Activated CD4-positive, alpha-beta memory T cell treated with anti-CD3 and anti-CD28 coated beads, Interleukin-2, amount 10 ng/mL, durations not matched to agents 7 days and 5 days (primary cell): ENCODE data around the gene CROCC2. TPM values are rescaled to one million over a fixed set of nuclear protein-coding genes. Genes with fewer than 3 reads are reported as not detected.
A peak's percentile ranks its signal among the peaks of the same experiment; 100 is the strongest.

Source experiments
- CTCF ChIA-PET: fragments of 350-600 bp; sonication (Branson Sonifier 250); formaldehyde crosslinking; loops from one replicate; lab custom pipeline; 2021; ENCODE audit warnings: antibody characterized with exemption, inconsistent platforms; lab: Charles Lee
- POLR2A ChIA-PET: fragments of 350-600 bp; sonication (Branson Sonifier 250); formaldehyde crosslinking; loops from one replicate; lab custom pipeline; 2021; ENCODE audit warnings: antibody characterized with exemption; lab: Charles Lee
- DNase-seq: peaks from one replicate; pipeline ENCODE4 v3.0.0-alpha.2; 2020
- H3K27ac Mint-ChIP-seq: one replicate; pipeline ENCODE4 v1.8.0; 2021; ENCODE audit warnings: mild to moderate bottlenecking, mixed read lengths
- H3K27me3 Mint-ChIP-seq: one replicate; pipeline ENCODE4 v1.8.0; 2021; ENCODE audit warnings: mixed read lengths
- H3K36me3 Mint-ChIP-seq: one replicate; pipeline ENCODE4 v1.8.0; 2021; ENCODE audit warnings: low read depth, mixed read lengths
- H3K4me1 Mint-ChIP-seq: one replicate; pipeline ENCODE4 v1.8.0; 2021; ENCODE audit warnings: mixed read lengths
- H3K4me3 Mint-ChIP-seq: one replicate; pipeline ENCODE4 v1.8.0; 2021; ENCODE audit warnings: mild to moderate bottlenecking, mixed read lengths
- H3K9me3 Mint-ChIP-seq: one replicate; pipeline ENCODE4 v1.8.0; 2021; ENCODE audit warnings: mixed read lengths
- total RNA-seq, 2 experiments: library from RNA; stranded (reverse); gene quantifications; one replicate each; pipeline ENCODE4 v1.2.3, GENCODE V29; 2021

CROCC2 gene
- total RNA-seq, 2 experiments from 2014 or later: not detected

DNA sequence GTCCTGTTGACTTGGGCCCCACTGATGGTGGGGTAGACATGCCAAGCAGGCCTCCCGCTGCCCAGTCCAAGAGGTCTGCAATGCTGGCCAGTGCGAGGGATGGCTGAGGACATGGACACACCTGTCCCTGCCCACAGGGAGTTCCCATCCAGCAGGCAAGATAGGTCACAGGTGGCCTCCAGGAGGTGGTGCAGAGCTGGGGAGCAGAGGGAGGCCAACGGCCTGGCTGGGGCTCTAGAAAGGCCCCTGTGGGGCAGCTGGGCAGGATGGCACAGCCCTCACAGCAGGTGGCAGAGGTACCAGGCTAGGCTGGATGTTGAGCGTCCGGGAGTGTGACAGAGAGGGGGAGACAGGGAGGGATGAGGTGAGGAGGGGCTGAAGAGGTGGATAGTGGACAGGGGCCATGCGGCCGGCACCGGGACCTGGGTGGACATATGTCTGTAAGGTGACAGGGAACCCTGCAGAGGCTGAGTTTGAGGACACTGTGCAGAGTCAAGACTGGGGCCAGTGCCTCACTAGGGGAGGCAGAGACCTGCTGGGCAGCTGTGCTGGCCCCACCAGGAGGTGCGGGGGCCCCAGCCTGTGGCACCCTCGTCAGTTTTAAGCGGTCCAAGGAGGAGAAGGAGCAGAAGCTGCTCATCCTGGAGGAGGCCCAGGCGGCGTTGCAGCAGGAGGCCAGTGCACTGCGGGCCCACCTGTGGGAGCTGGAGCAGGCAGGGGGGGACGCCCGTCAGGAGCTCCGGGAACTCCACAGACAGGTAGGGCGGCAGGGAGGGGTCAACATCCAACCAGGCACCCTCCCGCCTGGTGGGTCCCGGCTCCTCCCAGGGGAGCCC, 58.0 kb downstream of the CROCC2 start:
- H3K27me3 Mint-ChIP-seq: no peaks in the 10 kb centered on the region
- peak; percentile 13 for DNase-seq

DNA sequence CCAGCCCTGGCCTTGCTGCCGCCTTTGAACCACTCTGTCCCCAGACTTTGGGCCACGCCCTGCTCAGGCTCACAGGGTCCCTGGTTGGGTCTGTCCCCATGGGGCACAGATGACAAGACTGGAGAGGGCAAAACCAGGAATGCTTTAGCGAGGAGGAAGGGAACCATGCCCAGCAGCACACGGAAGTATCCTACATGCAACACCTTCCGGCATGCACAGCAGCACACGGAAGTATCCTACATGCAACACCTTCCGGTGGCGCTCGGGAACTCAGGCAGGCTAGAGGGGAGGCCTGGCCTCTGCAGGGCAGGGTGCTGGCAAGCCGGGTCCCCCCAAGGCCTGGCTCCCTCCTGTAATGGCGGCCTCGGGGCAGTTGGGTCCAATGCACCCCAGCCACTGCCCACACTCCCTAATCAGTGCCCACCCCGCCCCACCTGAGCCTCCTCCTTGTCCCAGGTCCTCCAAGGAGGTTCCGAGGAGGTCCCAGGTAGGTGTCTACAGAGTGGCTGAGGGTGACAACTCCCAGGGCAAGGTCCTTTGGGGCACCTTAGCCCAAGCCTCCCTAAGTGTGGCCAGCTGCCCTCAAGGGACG, 58.7 kb downstream of the CROCC2 start:
- ChIA-PET CTCF (no interaction called here), POLR2A (no interaction called here)
- Mint-ChIP-seq H3K9me3 (no peaks in the 10 kb centered on the region), H3K27me3 (no peaks in the 10 kb centered on the region), H3K36me3 (no peaks in the 10 kb centered on the region), H3K27ac (no peak overlapping the region), H3K4me1 (no peaks in the 10 kb centered on the region), H3K4me3 (no peak overlapping the region)
- DNase-seq: no peak

More for the DNA sequence above, 58.0 kb downstream of the CROCC2 start:
- Mint-ChIP-seq H3K36me3 (no peaks in the 10 kb centered on the region), H3K27ac (no peak overlapping the region), H3K4me1 (no peaks in the 10 kb centered on the region), H3K4me3 (no peak overlapping the region), H3K9me3 (no peaks in the 10 kb centered on the region)
- ChIA-PET POLR2A (no interaction called here), CTCF (no interaction called here)

DNA sequence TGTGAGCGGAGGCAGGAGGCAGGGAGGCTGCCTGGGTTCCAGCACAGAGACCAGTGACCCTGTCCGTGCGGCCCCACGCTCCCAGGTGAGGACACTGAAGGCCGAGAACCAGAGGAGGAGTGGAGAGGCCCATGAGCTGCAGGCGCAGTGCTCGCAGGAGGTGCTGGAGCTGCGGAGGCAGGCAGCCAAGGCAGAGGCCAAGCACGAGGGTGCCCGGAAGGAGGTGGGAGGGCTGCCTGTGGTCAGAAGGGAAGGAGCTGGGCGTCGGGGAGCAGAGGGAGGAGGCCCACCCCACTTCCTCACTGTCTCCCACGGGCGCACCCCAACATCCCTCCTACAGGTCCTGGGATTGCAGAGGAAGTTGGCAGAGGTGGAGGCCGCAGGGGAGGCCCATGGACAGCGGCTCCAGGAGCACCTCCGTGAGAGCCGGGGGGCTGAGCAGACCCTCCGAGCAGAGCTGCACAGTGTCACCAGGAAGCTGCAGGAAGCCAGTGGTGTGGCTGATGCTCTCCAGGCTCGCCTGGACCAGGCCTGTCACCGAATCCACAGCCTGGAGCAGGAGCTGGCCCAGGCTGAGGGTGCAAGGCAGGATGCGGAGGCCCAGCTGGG, 59.3 kb downstream of the CROCC2 start:
- no peak overlapping the region for H3K27ac Mint-ChIP-seq
- no peaks in the 10 kb centered on the region for H3K36me3 Mint-ChIP-seq
- no peaks in the 10 kb centered on the region for H3K27me3 Mint-ChIP-seq
- ChIA-PET POLR2A (no interaction called here), CTCF (no interaction called here)
- no peaks in the 10 kb centered on the region for H3K9me3 Mint-ChIP-seq
- H3K4me1 Mint-ChIP-seq: peaks cover 3% of the 10 kb centered on the region
- H3K4me3 Mint-ChIP-seq: no peak overlapping the region
- DNase-seq: no peak

DNA sequence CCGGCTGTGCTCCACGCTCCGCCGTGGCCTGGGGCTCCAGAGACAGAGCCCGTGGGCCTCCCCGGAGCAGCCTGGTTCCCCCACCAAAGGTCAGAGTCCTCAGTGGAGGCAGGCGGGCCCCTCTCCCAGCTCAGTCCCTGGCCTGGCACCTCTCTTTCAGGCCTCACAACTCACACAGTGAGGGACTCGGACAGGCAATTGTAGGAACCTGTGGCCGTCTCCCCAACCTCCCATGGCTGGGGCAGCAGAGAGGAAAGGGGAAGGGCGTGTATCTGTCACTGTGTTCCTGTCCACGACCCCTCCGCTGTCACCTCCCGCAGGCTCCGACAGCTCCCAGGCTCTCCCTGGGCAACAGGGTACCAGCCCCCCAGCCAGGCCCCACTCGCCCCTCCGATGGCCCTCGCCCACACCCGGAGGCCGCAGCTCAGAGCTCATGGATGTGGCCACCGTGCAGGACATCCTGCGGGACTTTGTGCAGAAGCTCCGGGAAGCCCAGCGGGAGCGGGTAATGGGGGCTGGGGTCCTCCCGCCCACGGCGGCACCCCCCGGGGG, 59.8 kb downstream of the CROCC2 start:
- Mint-ChIP-seq H3K4me3 (no peak overlapping the region), H3K27me3 (no peaks in the 10 kb centered on the region), H3K4me1 (peaks cover 3% of the 10 kb centered on the region), H3K9me3 (no peaks in the 10 kb centered on the region), H3K27ac (no peak overlapping the region), H3K36me3 (no peaks in the 10 kb centered on the region)
- DNase-seq: no peak
- POLR2A ChIA-PET: no interaction called here
- CTCF ChIA-PET: no interaction called here

DNA sequence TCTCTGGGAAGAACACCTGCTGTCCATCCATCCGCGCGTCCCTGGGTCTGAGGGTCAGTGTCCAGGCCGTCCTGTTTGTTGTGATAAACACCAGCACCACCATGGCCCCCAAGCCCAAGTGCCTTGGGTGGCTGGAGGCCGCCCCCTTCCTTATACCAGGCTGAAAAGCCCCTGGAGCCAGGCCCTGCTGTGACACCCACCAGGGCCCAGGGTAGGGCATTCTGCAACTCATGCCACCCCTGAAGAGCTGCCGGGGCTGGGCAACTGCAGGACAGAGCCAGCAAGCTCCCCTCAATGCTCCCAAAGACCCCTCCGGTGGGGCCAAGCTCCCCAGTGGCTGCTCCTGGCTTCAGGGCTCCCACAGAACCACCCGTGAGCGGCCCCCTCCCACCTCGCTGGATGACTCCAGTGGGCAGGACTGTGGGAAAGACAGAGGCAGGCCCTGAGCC, 60.3 kb downstream of the CROCC2 start:
- no peak for DNase-seq
- POLR2A ChIA-PET: no interaction called here
- Mint-ChIP-seq H3K4me3 (no peak overlapping the region), H3K36me3 (no peaks in the 10 kb centered on the region), H3K4me1 (peaks cover 3% of the 10 kb centered on the region), H3K27me3 (peaks cover 3% of the 10 kb centered on the region), H3K27ac (no peak overlapping the region), H3K9me3 (no peaks in the 10 kb centered on the region)
- CTCF ChIA-PET: no interaction called here

DNA sequence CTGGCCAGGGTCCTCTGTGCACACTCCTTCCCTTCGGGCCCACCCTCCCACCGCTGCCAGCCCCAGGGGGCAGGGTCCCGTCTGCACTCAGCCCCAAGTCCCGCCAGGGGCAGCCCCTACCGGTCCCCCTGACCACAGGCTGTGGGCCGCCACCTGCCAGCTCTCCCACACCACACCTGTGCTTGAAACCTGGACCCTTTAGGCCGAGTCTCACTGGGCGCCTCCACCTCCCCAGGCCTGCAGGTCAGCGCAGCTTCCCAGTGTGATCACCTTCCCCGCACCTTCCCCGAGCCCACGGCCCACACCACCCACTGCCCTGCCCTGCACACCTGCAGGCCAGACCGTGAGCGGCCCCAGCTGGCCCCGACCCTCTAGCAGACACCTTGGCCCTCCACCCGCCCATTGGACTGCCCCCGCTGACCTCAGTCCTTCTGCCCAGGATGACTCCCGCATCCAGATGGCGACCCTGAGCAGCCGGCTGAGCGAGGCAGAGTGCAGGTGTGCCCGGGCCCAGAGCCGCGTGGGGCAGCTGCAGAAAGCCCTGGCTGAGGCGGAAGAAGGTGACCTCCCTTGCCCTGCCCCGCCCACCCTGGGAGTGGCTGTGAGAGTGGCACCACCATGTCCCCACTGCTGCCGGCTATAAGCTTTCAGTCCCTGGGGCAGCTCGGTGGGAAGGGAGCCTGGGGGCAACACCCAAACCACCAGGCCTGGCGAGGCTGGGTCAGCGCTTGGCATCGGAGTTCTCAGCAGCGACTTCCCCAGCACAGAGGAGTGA, 61.0 kb downstream of the CROCC2 start:
- Mint-ChIP-seq H3K4me1 (peaks cover 3% of the 10 kb centered on the region), H3K4me3 (no peak overlapping the region), H3K27me3 (peaks cover 8% of the 10 kb centered on the region), H3K9me3 (no peaks in the 10 kb centered on the region), H3K36me3 (no peaks in the 10 kb centered on the region), H3K27ac (no peak overlapping the region)
- DNase-seq: no peak
- ChIA-PET POLR2A (no interaction called here), CTCF (no interaction called here)

DNA sequence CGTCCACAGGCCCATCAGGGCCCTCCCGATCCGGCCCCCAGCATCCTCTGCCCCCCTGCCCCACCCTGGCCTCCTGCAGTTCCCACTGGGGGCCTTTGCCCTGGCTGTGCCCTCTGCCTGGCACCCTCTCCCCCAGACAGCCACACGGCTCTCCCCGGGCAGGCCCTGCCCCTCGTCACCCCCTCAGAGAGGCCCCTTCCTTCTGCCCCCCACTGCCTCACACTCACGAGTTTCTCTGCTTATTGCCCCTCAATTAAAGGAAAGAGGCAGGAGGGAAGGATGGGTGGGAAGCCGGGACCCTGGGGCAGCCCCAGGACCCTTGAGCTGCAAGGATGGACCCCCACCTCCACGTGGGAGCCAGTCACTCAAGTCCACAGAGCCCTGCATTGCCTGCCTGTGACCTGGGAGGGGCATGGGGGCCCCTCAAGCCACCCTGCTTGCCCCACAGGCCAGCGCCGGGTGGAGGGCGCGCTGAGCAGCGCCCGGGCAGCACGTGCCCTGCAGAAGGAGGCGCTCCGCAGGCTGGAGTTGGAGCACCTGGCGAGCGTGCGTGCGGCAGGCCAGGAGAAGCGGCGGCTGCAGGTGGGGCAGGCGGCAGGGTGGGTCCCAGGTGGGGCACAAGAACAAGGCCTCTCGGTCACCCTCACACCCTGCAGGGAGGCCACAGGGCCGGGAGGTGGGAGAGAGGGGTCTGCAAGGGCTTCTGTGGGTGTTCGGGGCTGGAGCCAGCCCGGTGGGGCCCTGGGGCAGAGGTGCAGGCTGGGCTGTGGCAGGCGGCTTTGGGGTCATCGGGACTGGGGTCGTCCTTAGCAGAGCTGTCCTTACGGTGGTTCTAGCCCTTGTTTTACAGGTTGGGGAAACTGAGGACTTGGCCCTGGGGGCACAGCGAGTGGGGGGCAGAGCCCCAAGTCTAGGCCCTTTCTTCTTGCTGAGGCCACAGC, 61.8 kb downstream of the CROCC2 start:
- H3K27ac Mint-ChIP-seq: no peak overlapping the region
- peaks cover 8% of the 10 kb centered on the region for H3K27me3 Mint-ChIP-seq
- ChIA-PET POLR2A (no interaction called here), CTCF (no interaction called here)
- no peaks in the 10 kb centered on the region for H3K9me3 Mint-ChIP-seq
- H3K36me3 Mint-ChIP-seq: no peaks in the 10 kb centered on the region
- H3K4me3 Mint-ChIP-seq: no peak overlapping the region
- no peak for DNase-seq
- peaks cover 3% of the 10 kb centered on the region for H3K4me1 Mint-ChIP-seq

DNA sequence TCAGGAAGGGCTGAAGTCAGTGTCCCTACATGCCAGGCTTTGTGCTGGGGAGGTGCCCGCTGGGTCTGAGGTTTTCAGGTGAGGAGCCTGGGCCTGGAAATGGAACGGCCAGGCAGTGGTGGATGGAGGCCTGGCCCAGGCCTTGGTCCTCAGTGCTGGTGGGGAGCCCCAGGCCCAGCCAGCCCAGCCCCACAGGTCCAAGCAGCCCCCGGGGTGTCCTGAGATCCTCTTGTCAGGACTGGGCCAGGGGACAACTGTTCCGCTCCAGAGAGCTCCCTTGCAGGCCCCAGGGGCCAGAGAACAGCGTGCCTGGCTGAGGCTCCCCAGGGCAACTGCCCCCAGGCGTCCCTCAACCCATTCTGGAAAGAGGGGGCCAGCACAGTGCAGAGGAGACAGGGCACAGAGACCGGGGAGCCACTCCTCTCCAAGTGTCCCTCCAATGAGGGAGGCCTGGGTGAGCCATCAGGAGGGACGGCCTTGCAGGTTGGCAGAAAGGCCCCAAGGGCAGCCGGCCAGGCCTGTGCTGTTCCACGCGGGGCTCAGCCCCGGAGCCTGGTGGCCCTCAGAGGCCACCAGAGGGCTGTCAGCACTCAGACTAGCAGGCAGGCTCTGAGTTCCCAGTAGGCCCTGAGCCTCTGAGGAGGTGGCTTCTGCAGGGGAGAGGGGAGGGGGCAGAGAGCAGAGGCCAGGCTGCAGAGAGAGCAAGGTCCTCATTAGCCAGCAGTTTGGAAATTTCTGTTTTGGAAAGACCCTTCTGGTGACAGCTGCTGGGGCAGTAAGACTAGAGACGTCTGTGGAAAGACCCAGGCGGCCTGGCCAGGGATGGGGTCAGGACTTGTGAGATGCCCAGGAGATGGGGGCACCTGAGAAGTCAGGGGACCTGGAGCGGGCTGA, 62.8 kb downstream of the CROCC2 start:
- no peaks in the 10 kb centered on the region for H3K36me3 Mint-ChIP-seq
- H3K9me3 Mint-ChIP-seq: no peaks in the 10 kb centered on the region
- ChIA-PET CTCF (no interaction called here), POLR2A (no interaction called here)
- no peak overlapping the region for H3K4me3 Mint-ChIP-seq
- no peak overlapping the region for H3K27ac Mint-ChIP-seq
- DNase-seq: no peak
- H3K4me1 Mint-ChIP-seq: peaks cover 6% of the 10 kb centered on the region
- H3K27me3 Mint-ChIP-seq: peaks cover 14% of the 10 kb centered on the region

DNA sequence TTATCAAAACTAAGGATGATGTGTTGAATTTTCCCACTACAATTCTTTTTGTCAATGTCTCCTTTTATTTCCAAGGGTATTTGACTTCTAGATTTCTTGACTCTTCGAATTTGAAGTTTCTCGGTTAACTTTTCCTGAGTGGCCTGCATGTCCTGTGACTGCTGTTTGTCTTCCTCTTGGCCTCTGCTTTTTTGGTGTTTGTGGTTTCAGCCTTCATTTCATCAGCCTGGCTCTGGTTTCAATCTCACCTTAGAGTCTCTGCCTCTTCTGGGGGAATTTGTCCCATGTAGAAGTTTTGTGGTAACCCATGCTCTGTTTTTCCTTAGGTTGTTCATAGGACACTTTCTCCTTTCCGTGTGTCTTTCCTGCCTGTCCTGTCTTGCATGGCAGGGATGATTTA, 64.0 kb downstream of the CROCC2 start:
- no peaks in the 10 kb centered on the region for H3K36me3 Mint-ChIP-seq
- no peak overlapping the region for H3K4me3 Mint-ChIP-seq
- POLR2A ChIA-PET: no interaction called here
- peaks cover 15% of the 10 kb centered on the region for H3K4me1 Mint-ChIP-seq
- no peak for DNase-seq
- no peak overlapping the region for H3K27ac Mint-ChIP-seq
- CTCF ChIA-PET: no interaction called here
- no peaks in the 10 kb centered on the region for H3K9me3 Mint-ChIP-seq
- H3K27me3 Mint-ChIP-seq: peaks cover 18% of the 10 kb centered on the region

DNA sequence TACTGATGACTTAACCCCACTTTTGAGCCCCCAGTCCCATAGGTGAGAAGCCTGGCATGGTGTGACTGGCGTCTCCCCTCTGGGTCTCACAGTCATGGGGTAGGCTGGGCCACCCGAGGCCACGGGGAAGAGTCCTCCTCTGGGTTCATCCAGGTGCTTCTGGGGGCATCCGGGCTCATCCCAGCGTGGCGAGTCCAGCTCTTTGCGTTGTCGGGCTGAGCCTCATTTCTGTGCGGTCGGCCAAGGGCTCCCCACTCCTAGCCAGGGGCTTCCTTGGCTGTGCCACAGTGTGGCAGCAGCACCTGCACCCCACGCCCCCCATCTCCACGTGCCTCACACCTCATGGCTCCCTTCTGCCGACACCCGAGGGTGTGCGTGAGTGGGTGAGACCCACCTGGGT, 64.7 kb downstream of the CROCC2 start:
- peaks cover 18% of the 10 kb centered on the region for H3K27me3 Mint-ChIP-seq
- CTCF ChIA-PET: no interaction called here
- H3K4me1 Mint-ChIP-seq: peaks cover 19% of the 10 kb centered on the region
- H3K9me3 Mint-ChIP-seq: no peaks in the 10 kb centered on the region
- DNase-seq: no peak
- no peak overlapping the region for H3K27ac Mint-ChIP-seq
- POLR2A ChIA-PET: no interaction called here
- no peaks in the 10 kb centered on the region for H3K36me3 Mint-ChIP-seq
- H3K4me3 Mint-ChIP-seq: no peak overlapping the region

DNA sequence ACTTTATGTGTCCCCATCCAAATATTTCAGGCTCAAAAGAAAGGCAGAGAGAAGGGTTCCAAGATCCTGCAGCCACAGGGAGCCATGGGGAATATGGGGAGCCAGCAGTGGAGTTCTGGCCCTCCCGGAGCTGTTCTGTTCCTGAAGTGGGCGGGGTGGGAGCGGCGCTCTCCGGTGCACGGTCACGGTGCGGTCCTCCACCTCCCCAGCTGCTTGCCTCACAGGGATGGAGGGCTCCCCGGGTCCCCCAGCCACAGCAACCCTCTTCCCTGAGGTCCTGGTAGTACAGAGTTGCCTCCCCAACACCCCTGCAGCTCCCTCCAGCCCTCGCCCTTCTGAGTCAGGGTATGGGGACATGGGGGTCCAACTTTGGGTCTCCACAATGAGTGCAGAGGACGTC, 66.1 kb downstream of the CROCC2 start:
- H3K4me3 Mint-ChIP-seq: no peak overlapping the region
- H3K4me1 Mint-ChIP-seq: peaks cover 19% of the 10 kb centered on the region
- H3K9me3 Mint-ChIP-seq: no peaks in the 10 kb centered on the region
- peaks cover 18% of the 10 kb centered on the region for H3K27me3 Mint-ChIP-seq
- H3K27ac Mint-ChIP-seq: no peak overlapping the region
- H3K36me3 Mint-ChIP-seq: no peaks in the 10 kb centered on the region
- POLR2A ChIA-PET: no interaction called here
- DNase-seq: no peak
- CTCF ChIA-PET: no interaction called here
